ENCODE data around the gene GTF2IRD1. TPM values are rescaled to one million over a fixed set of nuclear protein-coding genes. Genes with fewer than 3 reads are reported as not detected.
A peak's percentile ranks its signal among the peaks of the same experiment; 100 is the strongest.

The GTF2IRD1 gene
- total and polyA plus RNA-seq, 5 donors = 10.6 to 29.9 (median 20.6) TPM

DNA sequence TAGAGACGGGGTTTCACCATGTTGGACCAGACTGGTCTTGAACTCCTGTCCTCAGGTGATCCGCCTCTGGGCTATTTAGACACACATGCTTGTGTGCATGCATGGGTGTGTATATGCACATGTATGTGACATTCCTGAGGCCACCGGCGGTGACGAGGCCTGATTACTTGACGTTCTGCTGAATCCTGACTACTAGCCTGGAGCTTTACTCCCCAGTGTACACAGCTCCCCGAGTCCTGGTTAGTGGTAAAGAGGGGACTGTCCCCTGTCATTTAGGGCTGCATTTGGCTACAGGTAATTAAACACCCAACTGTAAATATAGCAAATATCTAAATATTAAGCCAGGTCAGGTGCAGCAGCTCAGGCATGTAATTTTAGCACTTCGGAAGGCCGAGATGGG lies 14.2 kb downstream of the GTF2IRD1 start:
- H3K27ac ChIP-seq (ENCODE audit: low read length) = peak overlapping the region; percentile 20
- no peak overlapping the region for H3K4me3 ChIP-seq (ENCODE audit: low read length)
- DNase-seq (peak in 1 of 3 donors; percentile 9), ATAC-seq (no peak)
- H3K27me3 ChIP-seq (ENCODE audit: control insufficient read depth, insufficient read depth) = no peaks in the 10 kb centered on the region
- intact Hi-C loops (cut with DNase I) = no loop called here
- no peaks in the 10 kb centered on the region for H3K9me3 ChIP-seq (ENCODE audit: control insufficient read depth, low read length)
- 69% methylated on average over 9 of the region's 9 CpGs for WGBS
- H3K4me1 ChIP-seq (ENCODE audit: control insufficient read depth, insufficient read depth, low read length) = no peaks in the 10 kb centered on the region

DNA sequence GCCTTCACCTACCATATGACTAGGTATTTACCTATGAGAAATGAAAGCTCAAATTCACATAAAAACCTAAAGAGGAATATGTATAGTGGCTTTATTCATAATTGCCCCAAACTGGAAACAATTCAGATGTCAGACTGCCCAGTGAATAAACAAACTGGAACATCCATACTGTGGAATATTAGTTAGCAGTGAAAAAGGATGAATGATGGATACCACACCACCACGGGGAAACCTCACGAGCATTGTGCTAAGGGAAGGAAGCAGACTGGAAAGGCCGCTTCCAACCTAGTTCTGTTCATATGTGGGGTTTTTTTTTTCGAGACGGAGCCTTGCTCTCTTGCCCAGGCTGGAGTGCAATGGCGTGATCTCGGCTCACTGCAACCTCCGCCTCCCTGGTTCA lies 16.8 kb downstream of the GTF2IRD1 start:
- Histone ChIP-seq H3K9me3 (ENCODE audit: control insufficient read depth, low read length) (no peaks in the 10 kb centered on the region), H3K27ac (ENCODE audit: low read length) (no peak overlapping the region), H3K27me3 (ENCODE audit: control insufficient read depth, insufficient read depth) (no peaks in the 10 kb centered on the region), H3K4me3 (ENCODE audit: low read length) (no peak overlapping the region), H3K4me1 (ENCODE audit: control insufficient read depth, insufficient read depth, low read length) (no peaks in the 10 kb centered on the region)
- ATAC-seq (no peak), DNase-seq (no peak)
- WGBS = 97% methylated on average over 8 of the region's 8 CpGs
- intact Hi-C loops (cut with DNase I) = no loop called here

DNA sequence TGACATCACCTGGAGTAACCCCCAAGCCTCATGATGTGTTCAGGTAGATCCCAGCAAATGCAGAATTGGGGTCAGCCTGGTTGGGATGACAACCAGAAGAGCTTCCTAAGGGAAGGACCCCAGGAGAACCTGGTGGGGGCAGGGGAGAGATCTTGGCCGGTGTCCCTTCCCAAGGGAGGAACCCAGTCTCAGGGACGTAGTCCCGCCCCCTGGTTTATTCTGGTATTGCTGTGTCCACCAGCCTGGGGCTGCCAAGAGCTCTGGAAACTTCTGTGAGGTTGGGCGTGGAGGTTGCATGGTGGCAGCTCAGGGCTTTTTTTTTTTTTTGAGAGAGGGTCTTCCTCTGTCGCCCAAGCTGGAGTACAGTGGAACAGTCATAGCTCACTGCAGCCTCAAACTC lies 19.4 kb downstream of the GTF2IRD1 start:
- Histone ChIP-seq H3K27ac (ENCODE audit: low read length) (no peak overlapping the region), H3K4me1 (ENCODE audit: control insufficient read depth, insufficient read depth, low read length) (peaks cover 5% of the 10 kb centered on the region), H3K9me3 (ENCODE audit: control insufficient read depth, low read length) (no peaks in the 10 kb centered on the region), H3K27me3 (ENCODE audit: control insufficient read depth, insufficient read depth) (no peaks in the 10 kb centered on the region), H3K4me3 (ENCODE audit: low read length) (no peak overlapping the region)
- intact Hi-C loops (cut with DNase I) = no loop called here
- ATAC-seq = no peak
- peak in 1 of 3 donors; percentile 49 for DNase-seq
- WGBS = 58% methylated on average over 5 of the region's 5 CpGs

DNA sequence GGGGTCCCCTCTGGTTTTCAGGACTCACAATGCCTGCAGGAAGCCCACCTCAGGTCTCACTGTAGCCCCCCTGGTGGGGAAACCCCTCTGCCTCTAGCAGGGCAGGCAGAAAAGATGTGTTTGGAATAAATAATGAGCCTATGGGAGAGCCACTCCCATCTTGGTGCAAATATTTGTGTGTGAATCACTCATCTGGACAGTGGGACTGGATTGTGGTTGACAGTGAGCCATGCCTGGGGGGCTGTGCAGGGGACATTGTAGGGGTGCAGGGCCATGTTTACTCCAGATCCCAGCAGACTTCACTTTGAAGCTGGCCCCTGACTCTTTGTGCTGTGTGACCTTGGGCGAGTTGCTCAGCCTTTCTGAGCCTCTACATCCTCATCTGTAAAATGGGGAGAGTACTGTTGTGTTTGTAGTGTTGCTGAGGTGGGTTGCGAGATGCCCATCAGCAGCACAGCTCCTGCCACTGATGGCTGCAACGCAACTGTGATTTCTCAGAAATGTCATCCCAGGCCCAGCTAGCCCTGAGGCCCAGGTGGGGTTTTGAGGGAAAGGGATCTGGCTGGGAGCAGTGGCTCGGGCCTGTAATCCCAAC lies 20.7 kb downstream of the GTF2IRD1 start:
- Histone ChIP-seq H3K27me3 (ENCODE audit: control insufficient read depth, insufficient read depth) (no peaks in the 10 kb centered on the region), H3K4me1 (ENCODE audit: control insufficient read depth, insufficient read depth, low read length) (peaks cover 7% of the 10 kb centered on the region), H3K4me3 (ENCODE audit: low read length) (no peak overlapping the region), H3K9me3 (ENCODE audit: control insufficient read depth, low read length) (no peaks in the 10 kb centered on the region), H3K27ac (ENCODE audit: low read length) (no peak overlapping the region)
- intact Hi-C loops (cut with DNase I) = no loop called here
- 98% methylated on average over 4 of the region's 4 CpGs for WGBS
- DNase-seq (peak in 1 of 3 donors; percentile 7), ATAC-seq (no peak)

DNA sequence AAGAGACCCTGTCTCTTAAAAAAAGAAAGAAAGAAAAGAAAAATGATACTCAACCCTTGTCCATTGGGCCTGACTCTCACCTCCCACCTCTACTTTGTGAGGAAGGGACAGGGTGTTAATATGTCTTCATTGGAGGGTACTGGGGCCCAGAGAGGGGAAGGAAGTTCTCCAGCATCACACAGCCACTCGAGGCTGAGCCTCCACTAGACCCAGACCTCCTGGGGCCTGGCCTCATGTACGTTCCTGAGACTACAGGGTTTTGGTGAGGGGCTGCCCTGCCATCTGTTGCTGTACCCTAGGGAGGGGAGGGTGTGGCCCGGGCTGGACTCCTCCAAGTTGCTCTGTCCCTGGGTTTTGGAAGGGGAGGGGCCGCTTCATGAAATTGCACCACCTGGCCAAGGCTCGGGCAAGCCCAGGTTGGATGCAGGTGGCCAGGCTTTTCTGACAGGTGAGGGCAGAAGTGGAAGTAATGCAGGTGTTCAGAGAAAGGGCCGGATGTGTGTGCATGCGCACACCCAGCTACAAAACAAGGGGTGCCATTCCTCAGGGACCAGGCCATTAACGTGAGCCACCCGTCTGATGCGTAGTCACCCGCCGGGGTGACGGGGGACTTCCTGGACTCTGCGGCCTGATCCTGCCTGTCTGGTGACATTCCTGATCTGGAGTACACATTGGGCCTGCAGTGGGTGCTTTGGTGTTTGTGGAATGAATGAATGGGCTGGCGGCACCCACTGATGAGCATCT lies 21.7 kb downstream of the GTF2IRD1 start:
- 84% methylated on average over 15 of the region's 15 CpGs for WGBS
- Histone ChIP-seq H3K9me3 (ENCODE audit: control insufficient read depth, low read length) (no peaks in the 10 kb centered on the region), H3K27me3 (ENCODE audit: control insufficient read depth, insufficient read depth) (no peaks in the 10 kb centered on the region), H3K4me3 (ENCODE audit: low read length) (no peak overlapping the region), H3K27ac (ENCODE audit: low read length) (no peak overlapping the region), H3K4me1 (ENCODE audit: control insufficient read depth, insufficient read depth, low read length) (peaks cover 10% of the 10 kb centered on the region)
- ATAC-seq (no peak), DNase-seq (peak in 2 of 3 donors; percentile 37 to 42)
- intact Hi-C loops (cut with DNase I) = no loop called here

DNA sequence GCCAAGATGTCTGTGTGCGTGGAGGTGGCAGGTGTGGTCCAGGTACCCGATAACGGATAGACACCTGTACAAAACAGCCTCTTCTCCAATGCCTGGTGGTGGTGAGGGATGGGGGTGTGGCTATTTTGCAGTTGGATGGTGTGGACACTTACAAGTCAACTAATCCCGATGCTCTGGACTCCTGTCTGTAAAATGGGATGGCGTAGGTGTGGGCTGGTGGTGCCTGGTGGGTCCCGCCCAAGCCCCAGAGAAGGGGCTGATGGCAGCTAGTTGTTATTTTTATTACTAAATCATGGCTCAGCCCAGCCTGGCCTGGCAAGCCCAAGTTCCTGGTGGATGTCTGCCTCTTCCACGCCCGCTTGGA lies 22.3 kb downstream of the GTF2IRD1 start:
- peaks cover 13% of the 10 kb centered on the region for H3K4me1 ChIP-seq (ENCODE audit: control insufficient read depth, insufficient read depth, low read length)
- intact Hi-C loops (cut with DNase I) = no loop called here

DNA sequence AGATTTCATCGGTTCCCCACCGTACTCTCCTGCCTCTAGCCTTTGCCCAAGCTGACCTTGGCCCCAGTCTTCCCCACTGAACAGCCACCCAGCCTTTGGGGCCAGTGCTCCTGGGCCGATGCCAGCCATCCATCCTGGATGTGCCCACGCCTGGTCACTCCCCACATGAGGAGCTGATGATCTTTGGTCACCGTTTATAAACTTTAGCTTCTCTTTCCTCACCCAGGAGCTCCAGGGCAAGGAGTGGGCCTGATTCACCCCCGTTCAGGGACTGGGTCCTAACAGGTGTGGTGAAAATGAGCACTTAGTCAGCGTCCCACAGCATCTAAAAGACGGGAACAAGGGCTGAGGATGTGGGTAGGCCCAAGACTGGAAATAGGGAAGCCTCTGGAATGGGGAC lies 22.9 kb downstream of the GTF2IRD1 start:
- peak overlapping the region; percentile 11 for H3K27ac ChIP-seq (ENCODE audit: low read length)
- DNase-seq (peak in 2 of 3 donors; percentile 28 to 30), ATAC-seq (no peak)
- peaks cover 13% of the 10 kb centered on the region for H3K4me1 ChIP-seq (ENCODE audit: control insufficient read depth, insufficient read depth, low read length)
- intact Hi-C loops (cut with DNase I) = no loop called here
- WGBS = 87% methylated on average over 8 of the region's 8 CpGs
- H3K27me3 ChIP-seq (ENCODE audit: control insufficient read depth, insufficient read depth) = no peaks in the 10 kb centered on the region
- H3K9me3 ChIP-seq (ENCODE audit: control insufficient read depth, low read length) = no peaks in the 10 kb centered on the region
- no peak overlapping the region for H3K4me3 ChIP-seq (ENCODE audit: low read length)

More for the DNA sequence above, 22.3 kb downstream of the GTF2IRD1 start:
- no peaks in the 10 kb centered on the region for H3K9me3 ChIP-seq (ENCODE audit: control insufficient read depth, low read length)
- peak in 2 of 3 donors; percentile 19 to 67 for DNase-seq
- H3K4me3 ChIP-seq (ENCODE audit: low read length) = no peak overlapping the region
- no peak overlapping the region for H3K27ac ChIP-seq (ENCODE audit: low read length)
- no peaks in the 10 kb centered on the region for H3K27me3 ChIP-seq (ENCODE audit: control insufficient read depth, insufficient read depth)
- WGBS = 91% methylated on average over 8 of the region's 8 CpGs
- no peak for ATAC-seq

DNA sequence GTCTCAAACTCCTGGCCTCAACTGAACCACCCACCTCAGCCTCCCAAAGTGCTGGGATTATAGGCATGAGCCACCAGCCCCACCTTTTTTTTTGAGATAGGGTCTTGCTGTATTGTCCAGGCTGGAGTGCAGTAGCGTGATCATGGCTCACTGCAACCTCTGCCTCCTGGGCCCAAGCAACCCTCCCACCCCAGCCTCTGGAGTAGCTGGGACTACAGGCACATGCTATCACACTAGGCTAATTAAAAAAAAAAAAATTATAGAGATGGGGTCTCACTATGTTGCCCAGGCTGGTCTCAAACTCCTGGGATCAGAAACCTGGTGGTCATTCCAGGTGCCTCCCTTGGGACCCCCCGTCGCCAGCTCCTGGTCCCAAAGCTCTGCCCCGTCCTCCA lies 25.0 kb downstream of the GTF2IRD1 start:
- 84% methylated on average over 4 of the region's 4 CpGs for WGBS
- DNase-seq (no peak), ATAC-seq (no peak)
- intact Hi-C loops (cut with DNase I) = no loop called here
- Histone ChIP-seq H3K4me1 (ENCODE audit: control insufficient read depth, insufficient read depth, low read length) (peaks cover 13% of the 10 kb centered on the region), H3K27me3 (ENCODE audit: control insufficient read depth, insufficient read depth) (no peaks in the 10 kb centered on the region), H3K9me3 (ENCODE audit: control insufficient read depth, low read length) (no peaks in the 10 kb centered on the region), H3K27ac (ENCODE audit: low read length) (peak overlapping the region; percentile 99), H3K4me3 (ENCODE audit: low read length) (no peak overlapping the region)

DNA sequence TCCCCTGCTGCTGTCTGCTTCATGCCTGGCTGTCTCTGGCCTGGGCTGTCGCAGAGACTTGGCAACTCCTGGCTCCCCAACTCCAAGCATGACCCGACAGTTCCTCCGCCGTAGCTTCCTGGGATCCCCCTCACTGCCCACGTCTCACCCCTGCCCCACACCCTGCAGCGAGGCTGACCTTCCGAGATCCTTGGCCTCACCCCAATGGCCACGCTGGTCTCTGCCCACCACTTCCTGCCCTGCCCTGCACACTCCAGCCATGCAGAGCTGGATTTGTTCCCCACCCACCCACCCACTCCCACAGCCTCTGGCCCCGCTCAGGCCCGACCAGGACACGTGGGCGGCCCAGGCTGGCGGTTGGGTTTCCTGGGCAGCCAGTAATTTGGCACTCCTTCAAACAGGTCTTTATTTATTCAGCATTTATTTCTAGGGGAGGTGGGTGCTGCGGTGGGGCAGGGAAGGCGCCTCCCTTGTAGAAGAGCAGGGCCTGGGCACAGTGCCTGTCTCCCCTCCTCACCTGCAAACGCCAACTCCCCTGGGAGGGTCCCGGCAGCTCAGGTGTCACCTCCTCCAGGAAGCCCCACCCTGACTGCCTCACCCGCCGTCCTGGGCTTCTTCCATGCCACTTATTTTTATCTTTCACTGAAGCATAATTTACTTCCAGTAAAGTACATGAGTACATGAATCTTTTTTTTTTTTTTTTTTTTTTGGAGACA lies 25.5 kb downstream of the GTF2IRD1 start:
- peak; percentile 0 to 2 for ATAC-seq
- WGBS = 28% methylated on average over 19 of the region's 19 CpGs
- Histone ChIP-seq H3K4me1 (ENCODE audit: control insufficient read depth, insufficient read depth, low read length) (peaks cover 13% of the 10 kb centered on the region), H3K9me3 (ENCODE audit: control insufficient read depth, low read length) (no peaks in the 10 kb centered on the region), H3K27me3 (ENCODE audit: control insufficient read depth, insufficient read depth) (no peaks in the 10 kb centered on the region), H3K4me3 (ENCODE audit: low read length) (no peak overlapping the region), H3K27ac (ENCODE audit: low read length) (peak overlapping the region; percentile 99)
- peak; percentile 49 to 71 (median 70) for DNase-seq
- intact Hi-C loops (cut with DNase I) = no loop called here

DNA sequence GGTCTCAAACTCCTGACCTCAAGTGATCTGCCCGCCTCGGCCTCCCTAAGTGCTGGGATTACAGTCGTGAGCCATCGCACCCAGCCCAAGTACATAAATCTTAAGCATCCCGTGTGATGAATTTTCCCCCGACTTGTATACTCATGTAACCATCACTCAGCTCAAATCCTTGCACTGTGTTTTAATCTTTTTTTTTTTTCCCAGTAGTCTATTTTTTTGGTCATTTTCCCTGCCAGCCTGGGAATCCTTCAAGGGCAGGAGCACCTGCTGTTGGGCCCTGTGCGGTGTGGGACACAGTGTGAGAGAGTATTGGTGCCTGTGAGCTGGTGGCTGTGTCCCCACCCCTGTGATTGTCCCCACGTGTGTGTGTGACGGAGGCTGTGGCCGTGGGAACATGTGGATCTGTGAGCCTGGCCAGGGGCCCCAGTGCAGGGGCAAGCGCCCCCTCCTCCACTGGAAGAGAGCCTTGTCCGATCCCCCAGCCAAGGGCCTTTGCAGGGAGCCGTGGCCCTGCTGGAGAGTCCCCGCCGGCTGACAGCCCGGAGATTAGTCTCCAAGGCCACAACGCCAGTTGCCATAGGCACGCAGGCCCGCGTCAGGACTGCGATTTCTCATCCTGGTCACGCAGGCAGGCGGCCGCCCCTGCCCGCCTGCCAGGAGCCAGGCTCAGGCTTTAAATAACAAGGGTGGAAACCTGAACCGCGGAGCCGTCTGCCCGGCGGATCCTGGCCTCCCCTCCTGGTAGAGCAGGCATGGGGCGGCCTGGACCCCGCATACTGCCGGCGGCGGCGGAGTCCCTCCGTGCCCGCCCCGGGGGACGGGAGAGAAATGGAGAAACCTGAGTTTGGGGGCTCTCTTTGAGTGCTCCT lies 26.5 kb downstream of the GTF2IRD1 start:
- ATAC-seq (peak; percentile 73 to 77), DNase-seq (peak; percentile 90 to 95 (median 92))
- no peaks in the 10 kb centered on the region for H3K9me3 ChIP-seq (ENCODE audit: control insufficient read depth, low read length)
- peak overlapping the region; percentile 30 for H3K4me3 ChIP-seq (ENCODE audit: low read length)
- peaks cover 13% of the 10 kb centered on the region for H3K4me1 ChIP-seq (ENCODE audit: control insufficient read depth, insufficient read depth, low read length)
- intact Hi-C loops (cut with DNase I) = no loop called here
- no peaks in the 10 kb centered on the region for H3K27me3 ChIP-seq (ENCODE audit: control insufficient read depth, insufficient read depth)
- 13% methylated on average over 40 of the region's 40 CpGs for WGBS
- H3K27ac ChIP-seq (ENCODE audit: low read length) = peak overlapping the region; percentile 99
